H1 (cell line): ENCODE measurements around the gene LSM7. TPM values are rescaled to one million over a fixed set of nuclear protein-coding genes. Genes with fewer than 3 reads are reported as not detected.

Experiments used
- CTCF ChIA-PET: fragments of 300-600 bp; sonication (Branson Sonifier 250); formaldehyde crosslinking; loops from one replicate; lab custom pipeline; 2021; ENCODE audit not compliant: partially characterized antibody; lab: Charles Lee
- POLR2A ChIA-PET: fragments of 300-600 bp; sonication (Branson Sonifier 250); formaldehyde crosslinking; loops from one replicate; lab custom pipeline; 2021; ENCODE audit warnings: inconsistent platforms; ENCODE audit not compliant: partially characterized antibody; lab: Charles Lee
- DNase-seq, 2 experiments: peaks; one replicate each; pipeline versions ENCODE4 v3.0.0 to v3.0.0-alpha.2; 2010 to 2022; ENCODE audit warnings: low spot score in 2 of 2, low read depth in 1 of 2, mixed read lengths in 1 of 2
- FAIRE-seq: peaks from 2 replicates; lab custom pipeline; 2011; peaks lifted over from hg19 to GRCh38; lab: Jason Lieb, UNC
- H2AFZ ChIP-seq: 2 replicates; pipeline ENCODE4 v1.8.1; 2012; ENCODE audit warnings: low read length, inconsistent platforms
- H2AK5ac ChIP-seq: 2 replicates; pipeline ENCODE4 v1.6.1; 2013; ENCODE audit warnings: low read depth, low read length
- H2BK120ac ChIP-seq: replicated peaks from 2 replicates; pipeline ENCODE3; 2013; ENCODE audit warnings: low read depth, low read length, inconsistent platforms
- H2BK12ac ChIP-seq: 2 replicates; pipeline ENCODE4 v1.6.1; 2013; ENCODE audit warnings: low read depth, low read length
- H2BK15ac ChIP-seq: 2 replicates; pipeline ENCODE4 v1.6.1; 2013; ENCODE audit warnings: low read length
- H2BK20ac ChIP-seq: 2 replicates; pipeline ENCODE4 v1.6.1; 2013; ENCODE audit warnings: low read length
- H2BK5ac ChIP-seq: 2 replicates; pipeline ENCODE4 v1.6.1; 2013; ENCODE audit warnings: low read depth, low read length
- H3K14ac ChIP-seq: 2 replicates; pipeline ENCODE4 v1.6.1; 2013; ENCODE audit warnings: inconsistent platforms; ENCODE audit not compliant: insufficient read length
- H3K18ac ChIP-seq: 2 replicates; pipeline ENCODE4 v1.6.1; 2013; ENCODE audit warnings: low read length; ENCODE audit errors: extremely low read depth
- H3K23ac ChIP-seq: 2 replicates; pipeline ENCODE4 v1.6.1; 2013; ENCODE audit warnings: inconsistent platforms; ENCODE audit not compliant: insufficient read length
- H3K23me2 ChIP-seq: 2 replicates; pipeline ENCODE4 v1.6.1; 2013; ENCODE audit warnings: low read depth, low read length
- H3K27ac ChIP-seq: 2 replicates; pipeline ENCODE4 v1.6.1; 2011; ENCODE audit warnings: low read depth, low read length, inconsistent platforms
- H3K27me3 ChIP-seq, 4 experiments: replicated peaks in 1 of 4; 1 replicate in 1 of 4; 2 replicates in 3 of 4; pipeline versions ENCODE4 v1.6.1 to v1.8.1; 2011 to 2013; ENCODE audit warnings: low read length in 3 of 4, mild to moderate bottlenecking in 3 of 4, inconsistent platforms in 2 of 4, mixed read lengths in 2 of 4, moderate library complexity in 1 of 4; ENCODE audit not compliant: control insufficient read depth in 3 of 4, insufficient read depth in 3 of 4; ENCODE audit errors: extremely low read depth in 1 of 4
- H3K36me3 ChIP-seq, 4 experiments: 2 replicates each; pipeline versions ENCODE4 v1.6.1 to v1.8.1; 2011 to 2013; ENCODE audit warnings: mild to moderate bottlenecking in 4 of 4, low read length in 3 of 4, moderate library complexity in 2 of 4, control low read depth in 1 of 4, inconsistent platforms in 1 of 4; ENCODE audit not compliant: insufficient read depth in 4 of 4, control insufficient read depth in 2 of 4
- H3K4ac ChIP-seq: replicated peaks from 2 replicates; pipeline ENCODE3; 2013; ENCODE audit warnings: low read length, low read depth, mixed read lengths, inconsistent platforms; ENCODE audit not compliant: insufficient read length
- H3K4me1 ChIP-seq, 4 experiments: replicated peaks in 1 of 4; 1 replicate in 1 of 4; 2 replicates in 3 of 4; pipeline versions ENCODE4 v1.6.1 to v1.8.1; 2011 to 2013; ENCODE audit warnings: low read length in 3 of 4, inconsistent platforms in 2 of 4, mixed read lengths in 1 of 4; ENCODE audit not compliant: insufficient read depth in 4 of 4, control insufficient read depth in 3 of 4
- H3K4me2 ChIP-seq, 2 experiments: 2 replicates each; pipeline versions ENCODE4 v1.6.1 to v1.8.1; 2011 to 2013; ENCODE audit warnings: low read depth in 2 of 2, low read length in 2 of 2, control low read depth in 1 of 2, inconsistent platforms in 1 of 2, mild to moderate bottlenecking in 1 of 2; ENCODE audit not compliant: insufficient read depth in 1 of 2
- H3K4me3 ChIP-seq, 4 experiments: fragments of 200-600, 300-600 bp in 1 of 4; sonication (generic), shearing (Covaris generic), sonication (Bioruptor Twin) in 1 of 4; 2 replicates each; pipeline versions ENCODE4 v1.5.1 to v1.8.1; 2011 to 2016; ENCODE audit warnings: low read length in 4 of 4, low read depth in 3 of 4, control low read depth in 2 of 4, inconsistent platforms in 2 of 4, mild to moderate bottlenecking in 2 of 4, mixed read lengths in 1 of 4, moderate library complexity in 1 of 4; ENCODE audit not compliant: insufficient read depth in 2 of 4; ENCODE audit errors: extremely low read depth in 1 of 4
- H3K56ac ChIP-seq: replicated peaks from 2 replicates; pipeline ENCODE3; 2013; ENCODE audit warnings: low read depth, mild to moderate bottlenecking, mixed read lengths, low read length, inconsistent platforms; ENCODE audit not compliant: insufficient read length
- H3K79me1 ChIP-seq: 2 replicates; pipeline ENCODE4 v1.6.1; 2013; ENCODE audit warnings: low read depth, low read length, control low read depth
- H3K79me2 ChIP-seq, 2 experiments: 2 replicates each; pipeline versions ENCODE4 v1.6.1 to v1.8.1; 2012 to 2013; ENCODE audit warnings: low read length in 2 of 2, mild to moderate bottlenecking in 2 of 2, inconsistent platforms in 1 of 2; ENCODE audit not compliant: insufficient read depth in 2 of 2, control insufficient read depth in 1 of 2
- H3K9ac ChIP-seq, 4 experiments: replicated peaks in 1 of 4; 1 replicate in 1 of 4; 2 replicates in 3 of 4; pipeline versions ENCODE4 v1.6.1 to v1.8.1; 2011 to 2013; ENCODE audit warnings: low read depth in 3 of 4, low read length in 3 of 4, control low read depth in 2 of 4, mild to moderate bottlenecking in 2 of 4, moderate library complexity in 2 of 4, inconsistent platforms in 1 of 4; ENCODE audit errors: extremely low read depth in 1 of 4
- H3K9me3 ChIP-seq, 2 experiments: 2 replicates each; pipeline versions ENCODE4 v1.6.1 to v1.8.1; 2012 to 2013; ENCODE audit warnings: mild to moderate bottlenecking in 2 of 2, moderate library complexity in 2 of 2, control low read depth in 1 of 2, inconsistent platforms in 1 of 2, low read depth in 1 of 2, low read length in 1 of 2, mixed read lengths in 1 of 2; ENCODE audit not compliant: insufficient read depth in 2 of 2
- H4K20me1 ChIP-seq, 2 experiments: replicated peaks in 1 of 2; 2 replicates each; pipeline versions ENCODE3 to v1.8.1; 2011 to 2013; ENCODE audit warnings: inconsistent platforms in 2 of 2, low read length in 2 of 2, mild to moderate bottlenecking in 1 of 2; ENCODE audit not compliant: insufficient read depth in 2 of 2, control insufficient read depth in 1 of 2
- H4K5ac ChIP-seq: 2 replicates; pipeline ENCODE4 v1.6.1; 2013; ENCODE audit warnings: low read length, low read depth, mixed read lengths, inconsistent platforms; ENCODE audit not compliant: insufficient read length
- H4K8ac ChIP-seq: 2 replicates; pipeline ENCODE4 v1.8.0; 2013; ENCODE audit warnings: mild to moderate bottlenecking, moderate library complexity, low read length, inconsistent platforms; ENCODE audit not compliant: insufficient read depth; ENCODE audit errors: extremely low read depth
- H4K91ac ChIP-seq: replicated peaks from 2 replicates; pipeline ENCODE3; 2013; ENCODE audit warnings: low read length, mixed read lengths, inconsistent platforms; ENCODE audit not compliant: insufficient read length
- ASH2L ChIP-seq: fragments of 200-600, 300-600 bp; sonication (generic); IDR thresholded peaks from one replicate; pipeline ENCODE4 v1.7.1; 2017; ENCODE audit warnings: low read length
- WGBS, 2 experiments: shearing (Covaris generic) in 1 of 2; methylation state at CpG; one replicate each; pipeline versions ENCODE4 v1.1.6 to v1.1.7; 2013 to 2015; ENCODE audit warnings: low lambda C conversion rate in 2 of 2, mixed read lengths in 2 of 2, inconsistent platforms in 1 of 2, low coverage in 1 of 2, missing lambda C conversion rate in 1 of 2; ENCODE audit not compliant: insufficient replicate concordance in 2 of 2, insufficient coverage in 1 of 2, insufficient read length in 1 of 2; ENCODE audit errors: extremely low coverage in 1 of 2, missing lambda C conversion rate in 1 of 2; 5-methylcytosine and 5-hydroxymethylcytosine counted together
- polyA plus RNA-seq, 7 experiments: library from polyadenylated mRNA; depleted of rRNA in 3 of 7; stranded (reverse) in 5 of 7; unstranded in 2 of 7; fragments of >200 nt in 5 of 7; fragments of 200-250 nt in 2 of 7; gene quantifications; 1 replicate in 5 of 7; 2 replicates in 1 of 7; 4 replicates in 1 of 7; pipeline versions ENCODE4 v1.2.1 to v1.2.3, GENCODE V29; 2011 to 2013; ENCODE audit warnings: missing spikeins in 2 of 7, mixed read lengths in 2 of 7
- total RNA-seq: library from RNA; stranded (reverse); fragmentation: NEBNext Ultra II Directional; extraction: Animal tissue kit (Norgen Biotek cat#: 25700); gene quantifications from 2 replicates; pipeline ENCODE4 v1.2.1, GENCODE V29; 2021

LSM7 gene
- total and polyA plus RNA-seq, 2 of the 8 experiments (the other 6 are each of a cell fraction or from before 2014, with no cell fraction given), result 228 to 1,335 TPM

- Histone ChIP-seq H3K18ac (no peak overlapping the region), H2BK15ac (no peak overlapping the region), H3K79me2 (peaks cover 3 to 18% of the 10 kb centered on the region in 2 experiments; a peak in 3 of 4 replicates), H3K79me1 (peaks cover 3% of the 10 kb centered on the region; the same call in 1 of the 2 replicates), H3K36me3 (peaks cover 3 to 18% (median 8%) of the 10 kb centered on the region in 4 experiments; a peak in 5 of 8 replicates), H2AK5ac (no peak overlapping the region), H4K5ac (no peak overlapping the region), H3K4me2 (no peak overlapping the region), H3K4ac (no peak overlapping the region), H3K23me2 (no peaks in the 10 kb centered on the region), H2BK12ac (no peak overlapping the region), H4K20me1 (peaks cover 14 to 17% of the 10 kb centered on the region in 2 experiments), H3K9ac (no peak overlapping the region), H4K91ac (no peak overlapping the region), H2BK20ac (no peak overlapping the region), H3K9me3 (no peaks in the 10 kb centered on the region), H2BK120ac (no peak overlapping the region), H3K4me3 (no peak overlapping the region)
- CTCF ChIA-PET, result interaction anchor here (0.6 to 6.2 kb wide), 18 partner anchors 9 to 257 kb away, joined by 3 to 106 read pairs (median 6); partner anchors contain the start of genes JSRP1 and PLEKHJ1
- FAIRE-seq, result no peak
- WGBS, 2 experiments, result 89% methylated on average over 28 of the region's 28 CpGs; no CpG with 5 or more reads in 1 of the 2 experiments
- DNase-seq, result no peak
- TF ChIP-seq ASH2L, result no peak
- TF ChIP-seq, all 59 proteins: peak for 0
- Histone ChIP-seq H3K56ac (no peak overlapping the region), H2BK5ac (no peak overlapping the region), H2AFZ (no peak overlapping the region), H3K27ac (no peak overlapping the region), H3K27me3 (no peaks in the 10 kb centered on the region), H4K8ac (no peak overlapping the region; the same call in 1 of the 2 replicates), H3K4me1 (peaks cover 0 to 13% (median 5%) of the 10 kb centered on the region in 4 experiments; a peak in 5 of 7 replicates), H3K23ac (no peak overlapping the region), H3K14ac (no peak overlapping the region)
- POLR2A ChIA-PET, result interaction anchor here (0.6 to 23.4 kb wide), 12 partner anchors 9 to 177 kb away, joined by 3 to 330 read pairs (median 4); partner anchors contain the start of genes AMH and JSRP1
Observed at GRCh38 chr19:2276429-2276986, 51.9 kb downstream of the LSM7 start.
